Ishikawa (cell line): ENCODE results near the gene DPYSL4.

ENCODE experiments used
- CEBPB ChIP-seq: IDR thresholded peaks from 2 replicates; pipeline ENCODE4 v1.6.1; 2012
- CREB1 ChIP-seq: IDR thresholded peaks from 2 replicates; pipeline ENCODE4 v1.6.1; 2012; ENCODE audit warnings: low read depth
- EGR1 ChIP-seq: IDR thresholded peaks from 2 replicates; pipeline ENCODE4 v1.6.1; 2012
- EP300 ChIP-seq: IDR thresholded peaks from 2 replicates; pipeline ENCODE4 v1.6.1; 2012; ENCODE audit warnings: borderline replicate concordance
- FOXM1 ChIP-seq: IDR thresholded peaks from 2 replicates; pipeline ENCODE4 v1.6.1; 2012; ENCODE audit warnings: low read depth, borderline replicate concordance
- NFIC ChIP-seq: IDR thresholded peaks from 2 replicates; pipeline ENCODE4 v1.6.1; 2012
- RAD21 ChIP-seq: IDR thresholded peaks from 2 replicates; pipeline ENCODE4 v1.6.1; 2012; ENCODE audit warnings: low read depth
- TAF1 ChIP-seq: IDR thresholded peaks from 2 replicates; pipeline ENCODE4 v1.6.1; 2012; ENCODE audit warnings: low read depth, mild to moderate bottlenecking
- TEAD4 ChIP-seq: IDR thresholded peaks from 2 replicates; pipeline ENCODE4 v1.6.1; 2012
- YY1 ChIP-seq: IDR thresholded peaks from 2 replicates; pipeline ENCODE4 v1.6.1; 2012; ENCODE audit warnings: low read depth
- TF ChIP-seq, protein P1 (sequence below): IDR thresholded peaks from 2 replicates; pipeline ENCODE4 v1.6.1; 2012
- TF ChIP-seq, protein P2 (sequence below): IDR thresholded peaks from 2 replicates; pipeline ENCODE4 v1.6.1; 2012
- TF ChIP-seq, protein P3 (sequence below): IDR thresholded peaks from 2 replicates; pipeline ENCODE4 v1.6.1; 2012; ENCODE audit warnings: low read depth, mild to moderate bottlenecking

DNA sequence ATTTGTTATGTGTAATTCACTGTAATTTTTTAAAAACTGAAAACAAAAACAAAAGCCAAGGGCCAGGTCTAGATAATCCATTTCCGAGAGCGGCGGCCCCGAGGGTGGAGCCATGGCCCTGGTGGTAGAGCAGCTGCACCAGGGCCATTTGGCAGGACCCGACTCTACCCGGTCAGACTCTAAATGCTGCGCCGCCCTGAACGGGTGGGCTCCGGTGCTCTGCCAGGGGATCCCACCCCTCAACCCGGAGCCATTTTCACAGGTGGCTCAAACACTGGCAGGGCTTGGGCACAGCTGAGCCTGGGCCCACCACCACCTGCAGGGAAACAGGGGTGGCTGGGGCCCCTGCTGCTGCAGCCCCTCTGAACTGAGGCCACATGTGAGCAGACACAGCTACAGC, 56.9 kb downstream of the DPYSL4 start:
- TF ChIP-seq YY1: no peak
- no peak for TF ChIP-seq CEBPB
- TF ChIP-seq EGR1: no peak
- TF ChIP-seq EP300: no peak
- TF ChIP-seq FOXM1: no peak
- no peak for TF ChIP-seq TAF1
- TF ChIP-seq, protein P1, sequence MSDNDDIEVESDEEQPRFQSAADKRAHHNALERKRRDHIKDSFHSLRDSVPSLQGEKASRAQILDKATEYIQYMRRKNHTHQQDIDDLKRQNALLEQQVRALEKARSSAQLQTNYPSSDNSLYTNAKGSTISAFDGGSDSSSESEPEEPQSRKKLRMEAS: no peak
- TF ChIP-seq, protein P2, sequence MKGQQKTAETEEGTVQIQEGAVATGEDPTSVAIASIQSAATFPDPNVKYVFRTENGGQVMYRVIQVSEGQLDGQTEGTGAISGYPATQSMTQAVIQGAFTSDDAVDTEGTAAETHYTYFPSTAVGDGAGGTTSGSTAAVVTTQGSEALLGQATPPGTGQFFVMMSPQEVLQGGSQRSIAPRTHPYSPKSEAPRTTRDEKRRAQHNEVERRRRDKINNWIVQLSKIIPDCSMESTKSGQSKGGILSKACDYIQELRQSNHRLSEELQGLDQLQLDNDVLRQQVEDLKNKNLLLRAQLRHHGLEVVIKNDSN: no peak
- TF ChIP-seq RAD21: no peak
- TF ChIP-seq, protein P3, sequence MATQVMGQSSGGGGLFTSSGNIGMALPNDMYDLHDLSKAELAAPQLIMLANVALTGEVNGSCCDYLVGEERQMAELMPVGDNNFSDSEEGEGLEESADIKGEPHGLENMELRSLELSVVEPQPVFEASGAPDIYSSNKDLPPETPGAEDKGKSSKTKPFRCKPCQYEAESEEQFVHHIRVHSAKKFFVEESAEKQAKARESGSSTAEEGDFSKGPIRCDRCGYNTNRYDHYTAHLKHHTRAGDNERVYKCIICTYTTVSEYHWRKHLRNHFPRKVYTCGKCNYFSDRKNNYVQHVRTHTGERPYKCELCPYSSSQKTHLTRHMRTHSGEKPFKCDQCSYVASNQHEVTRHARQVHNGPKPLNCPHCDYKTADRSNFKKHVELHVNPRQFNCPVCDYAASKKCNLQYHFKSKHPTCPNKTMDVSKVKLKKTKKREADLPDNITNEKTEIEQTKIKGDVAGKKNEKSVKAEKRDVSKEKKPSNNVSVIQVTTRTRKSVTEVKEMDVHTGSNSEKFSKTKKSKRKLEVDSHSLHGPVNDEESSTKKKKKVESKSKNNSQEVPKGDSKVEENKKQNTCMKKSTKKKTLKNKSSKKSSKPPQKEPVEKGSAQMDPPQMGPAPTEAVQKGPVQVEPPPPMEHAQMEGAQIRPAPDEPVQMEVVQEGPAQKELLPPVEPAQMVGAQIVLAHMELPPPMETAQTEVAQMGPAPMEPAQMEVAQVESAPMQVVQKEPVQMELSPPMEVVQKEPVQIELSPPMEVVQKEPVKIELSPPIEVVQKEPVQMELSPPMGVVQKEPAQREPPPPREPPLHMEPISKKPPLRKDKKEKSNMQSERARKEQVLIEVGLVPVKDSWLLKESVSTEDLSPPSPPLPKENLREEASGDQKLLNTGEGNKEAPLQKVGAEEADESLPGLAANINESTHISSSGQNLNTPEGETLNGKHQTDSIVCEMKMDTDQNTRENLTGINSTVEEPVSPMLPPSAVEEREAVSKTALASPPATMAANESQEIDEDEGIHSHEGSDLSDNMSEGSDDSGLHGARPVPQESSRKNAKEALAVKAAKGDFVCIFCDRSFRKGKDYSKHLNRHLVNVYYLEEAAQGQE: no peak
- no peak for TF ChIP-seq CREB1
- TF ChIP-seq TEAD4: no peak
- TF ChIP-seq NFIC: no peak
